Measurements from ENCODE around the gene CD247.
A peak's percentile ranks its signal among the peaks of the same experiment; 100 is the strongest.

The CD247 gene

DNA sequence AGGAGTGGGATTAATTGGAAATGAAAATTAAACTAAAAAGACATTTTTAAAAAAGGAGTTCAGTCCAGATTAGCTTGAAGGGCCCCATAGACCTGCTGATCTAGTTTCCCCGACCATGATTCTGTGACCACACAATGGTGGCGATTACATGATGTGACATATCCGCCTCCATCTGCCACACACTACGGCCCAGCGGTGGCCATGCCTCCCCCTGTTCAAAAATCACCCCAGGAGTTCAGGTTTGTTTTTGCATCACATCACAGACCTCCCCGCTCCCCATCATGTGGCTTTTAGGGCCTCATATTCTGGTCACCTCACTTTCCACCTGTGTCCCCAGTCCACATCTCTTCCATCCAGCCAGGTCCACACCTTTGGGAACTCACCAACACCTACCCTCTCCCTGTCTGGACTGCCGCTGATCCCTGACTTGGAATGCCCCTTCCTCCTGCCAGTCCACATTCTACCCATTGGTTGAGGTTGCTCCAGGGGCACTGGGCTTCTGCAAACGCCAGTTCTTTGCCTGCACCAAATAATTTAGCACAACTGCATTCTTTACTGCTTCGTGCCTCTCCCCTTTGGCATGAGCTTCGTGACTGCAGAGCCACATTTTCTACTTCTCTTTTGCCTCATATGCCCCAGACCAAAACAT is 38.9 kb downstream of the CD247 start:
- TF ChIP-seq GATA2 (IDR thresholded peaks at IDR 0.05; ENCODE audit: low read depth, low read length) = no peak

DNA sequence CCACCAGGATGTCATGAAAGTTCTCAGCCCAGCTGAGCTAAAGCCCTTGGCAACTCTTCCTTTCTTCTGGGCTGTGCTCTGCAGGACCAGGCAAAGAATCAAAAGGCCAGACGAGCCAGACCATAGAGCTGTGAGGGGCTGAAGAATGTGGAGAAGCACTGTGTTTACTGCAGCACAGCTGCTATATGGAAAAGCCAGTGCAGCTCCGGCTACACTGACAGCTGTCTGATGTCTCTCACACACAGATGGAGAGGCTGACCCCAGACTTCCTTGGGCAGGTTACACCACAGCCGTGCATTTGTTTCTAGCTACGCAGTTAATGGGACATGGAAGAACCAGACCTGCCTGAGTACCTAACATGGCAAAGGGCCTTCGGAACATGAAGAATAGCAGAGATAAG is 40.3 kb downstream of the CD247 start:
- TF ChIP-seq GATA3 (IDR thresholded peaks at IDR 0.05; ENCODE audit: low read depth, low read length) (no peak), GATA2 (IDR thresholded peaks at IDR 0.05; ENCODE audit: low read depth, low read length) (no peak)

DNA sequence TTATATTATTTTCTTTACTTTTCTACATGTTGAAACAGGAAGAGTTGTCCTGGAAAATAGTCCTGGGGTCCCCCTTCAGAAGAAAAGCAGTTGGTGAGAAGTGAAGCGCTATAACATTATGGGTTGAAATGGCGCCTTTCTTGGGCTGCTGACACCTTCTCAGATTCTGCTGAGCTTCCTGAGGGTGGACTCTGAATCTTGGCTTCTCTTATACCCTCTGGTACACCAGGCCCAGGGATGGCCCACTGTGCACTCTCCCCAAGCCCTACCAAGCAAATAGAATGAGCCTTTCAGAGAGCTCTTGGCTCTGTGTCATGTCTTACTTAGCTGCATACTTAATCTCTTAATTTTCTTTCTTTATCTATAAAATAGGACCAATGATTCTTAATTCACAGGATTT is 42.3 kb downstream of the CD247 start:
- TF ChIP-seq GATA2 (IDR thresholded peaks at IDR 0.05; ENCODE audit: low read depth, low read length) (no peak), GATA3 (IDR thresholded peaks at IDR 0.05; ENCODE audit: low read depth, low read length) (no peak)

DNA sequence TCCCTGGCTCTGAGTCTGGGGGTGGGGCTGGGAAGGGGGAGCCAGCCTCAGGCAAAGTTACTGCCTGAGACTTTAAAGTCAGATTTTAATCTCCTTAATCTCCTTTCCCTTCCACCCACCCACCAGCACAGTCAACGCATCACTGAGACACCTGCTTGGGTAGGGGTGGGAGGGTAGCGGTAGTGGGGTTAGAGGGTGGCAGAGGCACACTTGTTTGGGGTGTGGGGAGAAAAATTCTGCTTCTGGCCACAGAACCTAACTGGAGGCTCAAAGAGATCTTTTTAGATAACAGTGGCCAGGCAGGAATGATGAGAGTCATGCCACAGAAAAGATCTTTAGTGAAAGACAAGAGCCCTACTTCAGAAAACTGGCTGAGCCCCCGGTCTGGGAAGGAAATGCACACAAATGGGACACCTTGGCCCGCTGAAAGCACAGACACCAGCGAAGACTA is 44.1 kb downstream of the CD247 start:
- TF ChIP-seq GATA2 (IDR thresholded peaks at IDR 0.05; ENCODE audit: low read depth, low read length) (peak; percentile 54), GATA3 (IDR thresholded peaks at IDR 0.05; ENCODE audit: low read depth, low read length) (no peak)

DNA sequence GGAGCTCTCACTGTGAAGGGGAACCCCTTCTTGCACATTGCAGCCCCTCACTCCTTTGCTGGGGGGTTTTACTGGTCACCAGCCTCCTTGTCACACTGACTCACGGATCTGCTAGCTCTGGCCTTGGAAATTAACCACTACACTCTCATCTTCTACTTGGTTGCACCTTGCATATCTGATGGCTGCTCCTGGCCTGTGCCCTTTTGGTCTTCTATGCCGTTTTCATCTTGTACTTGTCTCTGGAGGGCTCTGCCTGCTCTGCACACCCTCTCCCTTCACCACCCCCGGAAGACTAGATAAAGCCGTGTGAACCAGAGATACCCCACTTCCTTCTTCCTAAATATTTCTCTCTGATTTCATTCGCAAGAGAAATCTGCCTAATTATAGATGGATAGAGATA is 44.6 kb downstream of the CD247 start:
- TF ChIP-seq GATA3 (IDR thresholded peaks at IDR 0.05; ENCODE audit: low read depth, low read length) (no peak), GATA2 (IDR thresholded peaks at IDR 0.05; ENCODE audit: low read depth, low read length) (no peak)

DNA sequence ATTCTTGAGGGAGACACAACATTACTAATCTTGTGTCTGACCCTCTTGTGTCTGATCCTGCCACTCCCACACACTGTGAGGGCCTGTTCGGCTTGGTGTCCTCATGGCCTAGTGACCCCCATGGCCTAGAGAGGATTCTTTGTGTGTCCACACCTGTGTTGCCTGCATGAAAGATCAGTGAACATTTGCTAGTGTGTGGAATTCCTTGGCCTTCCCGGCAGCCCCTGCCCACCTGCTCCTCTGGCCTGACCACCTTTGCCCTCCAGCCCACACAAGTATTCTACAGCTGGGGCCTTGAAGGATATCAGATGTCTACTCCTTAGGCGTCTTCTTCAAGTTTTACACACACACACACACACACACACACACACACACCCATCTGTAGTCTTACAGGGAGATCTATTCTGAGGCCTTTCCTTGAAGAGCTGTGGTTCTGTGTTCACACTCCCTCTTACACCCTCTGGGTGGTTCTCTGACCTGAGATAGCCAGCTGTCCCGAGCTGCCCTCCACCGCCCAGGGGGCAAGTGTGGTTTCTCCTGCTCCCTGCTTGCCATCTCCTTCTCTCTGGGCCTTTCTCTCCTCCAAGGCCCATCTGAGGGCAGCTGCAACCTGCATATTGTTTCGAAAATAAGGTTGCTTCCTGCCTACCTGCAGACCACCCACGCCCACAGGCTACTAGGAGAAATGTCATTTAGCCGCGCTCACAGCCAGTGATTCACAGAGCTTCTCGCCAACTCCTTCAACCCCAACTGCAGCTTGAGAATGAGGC is 45.4 kb downstream of the CD247 start:
- no peak for TF ChIP-seq GATA3 (IDR thresholded peaks at IDR 0.05; ENCODE audit: low read depth, low read length)
- no peak for TF ChIP-seq GATA2 (IDR thresholded peaks at IDR 0.05; ENCODE audit: low read depth, low read length)

DNA sequence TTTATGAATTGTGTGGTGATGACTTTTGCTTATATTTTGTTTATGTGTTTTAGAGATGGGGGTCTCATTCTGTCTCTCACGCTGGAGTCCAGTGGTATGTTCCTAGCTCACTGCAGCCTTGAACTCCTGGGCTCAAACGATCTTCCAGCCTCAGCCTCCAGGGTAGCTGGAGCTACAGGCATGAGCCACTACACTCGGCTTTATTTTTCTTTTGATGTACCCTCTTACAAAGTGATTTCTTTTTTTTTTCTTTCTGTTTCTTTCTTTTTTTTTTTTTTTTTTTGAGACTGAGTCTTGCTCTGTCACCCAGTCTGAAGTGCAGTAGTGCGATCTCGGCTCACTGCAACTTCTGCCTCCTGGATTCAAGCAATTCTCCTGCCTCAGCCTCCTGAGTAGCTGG is 46.8 kb downstream of the CD247 start:
- no peak for TF ChIP-seq GATA3 (IDR thresholded peaks at IDR 0.05; ENCODE audit: low read depth, low read length)
- no peak for TF ChIP-seq GATA2 (IDR thresholded peaks at IDR 0.05; ENCODE audit: low read depth, low read length)

DNA sequence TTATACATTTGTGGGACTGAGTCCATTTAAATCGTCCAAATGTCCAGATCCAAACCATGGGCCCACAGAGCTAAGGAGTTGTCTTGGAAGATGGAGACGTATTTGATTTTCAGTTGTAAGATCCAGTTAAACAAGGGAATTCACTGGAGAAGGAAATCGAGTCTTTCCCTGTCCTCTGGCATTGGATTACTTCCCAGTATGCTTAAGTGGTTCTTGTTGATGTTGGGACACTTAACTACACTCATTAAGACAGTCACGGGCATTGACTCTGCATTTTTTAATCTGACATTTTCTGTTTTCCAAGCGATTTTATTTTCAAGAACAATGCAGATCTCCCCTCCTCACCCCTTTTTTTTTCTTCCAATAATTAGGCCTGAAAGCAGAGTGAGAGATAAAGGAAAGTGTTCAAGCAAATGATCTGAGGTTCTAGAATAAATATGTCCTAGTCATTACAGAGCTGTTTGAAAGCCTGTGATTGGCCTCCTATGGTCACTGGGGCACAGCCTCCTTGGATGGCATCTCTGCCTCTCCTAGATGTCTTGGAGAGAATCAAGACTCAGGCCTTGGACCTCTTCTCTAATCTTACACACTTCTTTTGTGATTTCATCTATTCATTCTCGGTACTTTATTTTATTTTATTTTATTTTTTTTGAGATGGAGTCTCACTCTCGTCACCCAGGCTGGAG is 48.9 kb downstream of the CD247 start:
- no peak for TF ChIP-seq GATA2 (IDR thresholded peaks at IDR 0.05; ENCODE audit: low read depth, low read length)

DNA sequence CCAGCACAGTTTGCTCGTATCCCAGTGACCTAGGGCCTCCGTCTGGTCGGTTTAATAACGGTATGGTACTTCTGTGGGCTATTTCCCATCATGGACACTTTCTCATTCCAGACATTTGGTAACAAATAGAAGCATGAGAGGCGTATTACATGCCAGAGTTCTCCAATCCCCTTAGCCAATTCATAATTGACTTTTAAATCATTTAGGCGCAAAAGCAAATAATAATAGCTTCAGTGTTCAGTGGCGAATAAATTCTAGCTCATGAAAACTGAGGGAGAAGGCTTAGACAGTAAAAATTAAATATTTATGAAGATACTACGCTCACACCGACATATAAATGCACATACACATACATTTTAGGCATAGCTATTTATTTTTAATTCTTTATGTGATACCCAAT is 50.6 kb downstream of the CD247 start:
- TF ChIP-seq GATA3 (IDR thresholded peaks at IDR 0.05; ENCODE audit: low read depth, low read length) = no peak
- no peak for TF ChIP-seq GATA2 (IDR thresholded peaks at IDR 0.05; ENCODE audit: low read depth, low read length)

DNA sequence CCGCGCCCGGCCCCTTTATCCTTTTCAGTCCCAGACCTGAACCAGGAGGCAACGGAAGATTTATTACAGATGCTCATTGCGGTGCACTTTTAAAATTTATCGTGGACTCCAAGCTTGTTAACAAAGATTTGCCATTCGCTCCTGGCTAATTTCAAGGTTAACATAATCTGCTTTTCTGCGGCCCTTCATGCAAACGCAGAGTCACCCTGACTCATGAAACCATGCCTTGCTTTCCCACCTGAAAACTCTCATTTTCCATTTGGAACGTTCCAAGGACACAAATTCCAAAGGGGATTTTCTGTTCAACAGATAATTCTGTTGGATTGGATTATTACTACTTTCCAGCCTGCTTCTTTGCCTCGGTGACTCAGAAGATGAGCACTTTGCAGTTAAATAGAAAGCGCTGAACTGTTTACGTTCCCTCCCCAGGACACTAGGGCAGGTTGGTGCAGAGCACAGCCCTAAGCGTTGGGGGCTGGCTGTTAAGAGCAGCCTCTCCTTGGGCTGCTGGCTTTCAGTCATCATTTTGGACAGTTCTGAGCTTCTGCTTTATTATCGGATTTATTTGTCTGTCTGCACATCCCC is 51.1 kb downstream of the CD247 start:
- TF ChIP-seq GATA3 (IDR thresholded peaks at IDR 0.05; ENCODE audit: low read depth, low read length) = no peak

DNA sequence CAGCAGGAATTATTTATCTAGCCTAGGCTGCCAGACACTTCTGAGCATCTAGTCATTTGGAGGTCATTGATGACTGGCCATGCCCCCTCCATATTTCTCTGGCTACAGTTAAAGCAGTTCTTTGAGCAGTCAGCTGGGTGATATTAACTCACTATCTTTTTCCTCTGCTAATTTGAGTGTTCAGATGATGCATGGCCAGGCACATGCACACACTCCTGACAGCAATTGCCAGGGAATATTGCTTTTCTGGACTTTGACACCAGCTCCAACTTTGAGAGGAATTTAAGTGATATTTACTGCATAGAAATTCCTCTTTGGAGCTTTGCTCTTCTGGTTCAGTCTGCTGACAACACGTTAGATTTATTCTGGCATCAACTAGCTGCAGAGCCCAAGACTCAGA is 52.6 kb downstream of the CD247 start:
- no peak for TF ChIP-seq GATA2 (IDR thresholded peaks at IDR 0.05; ENCODE audit: low read depth, low read length)
- no peak for TF ChIP-seq GATA3 (IDR thresholded peaks at IDR 0.05; ENCODE audit: low read depth, low read length)

DNA sequence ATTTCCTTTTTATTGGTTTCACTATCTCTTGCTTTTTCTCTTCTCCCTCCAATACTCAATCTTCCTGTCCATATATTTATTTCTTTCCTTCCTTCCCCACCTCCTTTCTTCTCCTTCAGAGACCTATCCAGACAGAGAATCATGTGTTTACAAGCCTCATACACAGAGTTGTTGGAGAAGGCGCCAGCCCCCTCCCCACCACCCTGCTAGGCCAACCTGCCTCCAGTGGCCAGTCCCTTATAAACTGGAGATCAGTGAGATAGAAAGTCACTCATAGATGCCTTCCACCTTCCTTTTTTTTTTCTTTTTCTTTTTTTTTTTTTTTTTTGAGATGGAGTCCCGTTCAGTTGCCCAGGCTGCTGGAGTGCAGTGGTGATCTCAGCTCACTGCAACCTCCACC is 53.3 kb downstream of the CD247 start:
- TF ChIP-seq GATA2 (IDR thresholded peaks at IDR 0.05; ENCODE audit: low read depth, low read length) (no peak), GATA3 (IDR thresholded peaks at IDR 0.05; ENCODE audit: low read depth, low read length) (no peak)

DNA sequence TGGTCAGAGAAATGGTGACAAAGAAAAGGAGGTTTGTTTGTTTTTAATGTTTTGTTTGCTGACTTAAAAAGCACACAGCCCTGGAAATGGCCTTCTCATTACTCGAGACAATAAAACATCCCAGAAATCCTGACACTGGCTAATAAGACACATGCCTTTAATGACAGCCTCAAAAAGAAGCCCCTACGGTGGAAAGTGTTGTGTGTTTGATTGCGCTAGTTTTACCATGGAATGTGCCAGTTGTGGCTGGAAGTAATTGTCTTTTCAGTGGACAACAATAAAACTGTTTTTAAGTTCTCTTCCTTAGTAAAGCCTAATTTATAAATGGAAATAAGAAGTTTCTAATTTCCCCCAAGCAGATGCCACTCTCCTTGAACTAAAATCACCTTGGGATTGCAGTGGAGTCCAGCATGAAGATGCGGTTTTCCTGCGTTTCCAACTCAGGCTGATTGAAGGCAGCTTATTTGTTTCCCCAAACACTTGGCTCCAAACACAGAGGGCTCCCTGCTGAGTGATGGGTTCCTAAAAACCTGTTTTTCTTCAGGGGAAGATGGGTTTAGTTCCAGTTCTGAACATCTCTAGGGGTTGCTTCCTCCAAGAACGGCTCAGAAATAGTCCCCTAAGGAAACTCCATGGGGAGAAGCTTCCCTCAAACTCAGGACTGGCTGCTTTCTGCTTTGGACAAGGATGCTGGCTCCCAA is 54.3 kb downstream of the CD247 start:
- TF ChIP-seq GATA2 (IDR thresholded peaks at IDR 0.05; ENCODE audit: low read depth, low read length) (no peak), GATA3 (IDR thresholded peaks at IDR 0.05; ENCODE audit: low read depth, low read length) (no peak)

DNA sequence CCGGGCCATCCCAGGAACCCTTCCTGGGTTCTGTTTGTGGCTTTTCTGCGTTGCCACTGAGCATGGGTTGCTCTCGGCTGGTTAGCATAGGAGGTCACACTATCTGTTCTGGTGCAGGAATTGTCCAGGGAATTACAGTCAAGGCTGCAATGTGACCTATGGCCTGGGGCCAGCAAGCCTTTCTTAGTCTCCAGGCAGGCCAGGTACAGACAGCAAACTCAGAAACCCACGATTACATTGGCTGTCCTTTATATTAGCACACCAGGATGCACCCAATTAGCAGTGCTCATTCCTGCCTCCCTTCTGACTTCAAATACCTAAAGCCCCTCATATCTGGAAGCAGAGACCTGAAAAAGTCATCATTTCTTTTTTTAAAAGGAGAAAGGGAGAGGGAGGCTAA is 55.2 kb downstream of the CD247 start:
- no peak for TF ChIP-seq GATA3 (IDR thresholded peaks at IDR 0.05; ENCODE audit: low read depth, low read length)
- no peak for TF ChIP-seq GATA2 (IDR thresholded peaks at IDR 0.05; ENCODE audit: low read depth, low read length)
